Measurements from ENCODE around the gene XRCC4. TPM values are rescaled to one million over a fixed set of nuclear protein-coding genes. Genes with fewer than 3 reads are reported as not detected.

The XRCC4 gene
- total and polyA plus RNA-seq, 2 of the 8 experiments (the other 6 are each of a cell fraction or from before 2014, with no cell fraction given), result 3.0 to 8.3 TPM

DNA sequence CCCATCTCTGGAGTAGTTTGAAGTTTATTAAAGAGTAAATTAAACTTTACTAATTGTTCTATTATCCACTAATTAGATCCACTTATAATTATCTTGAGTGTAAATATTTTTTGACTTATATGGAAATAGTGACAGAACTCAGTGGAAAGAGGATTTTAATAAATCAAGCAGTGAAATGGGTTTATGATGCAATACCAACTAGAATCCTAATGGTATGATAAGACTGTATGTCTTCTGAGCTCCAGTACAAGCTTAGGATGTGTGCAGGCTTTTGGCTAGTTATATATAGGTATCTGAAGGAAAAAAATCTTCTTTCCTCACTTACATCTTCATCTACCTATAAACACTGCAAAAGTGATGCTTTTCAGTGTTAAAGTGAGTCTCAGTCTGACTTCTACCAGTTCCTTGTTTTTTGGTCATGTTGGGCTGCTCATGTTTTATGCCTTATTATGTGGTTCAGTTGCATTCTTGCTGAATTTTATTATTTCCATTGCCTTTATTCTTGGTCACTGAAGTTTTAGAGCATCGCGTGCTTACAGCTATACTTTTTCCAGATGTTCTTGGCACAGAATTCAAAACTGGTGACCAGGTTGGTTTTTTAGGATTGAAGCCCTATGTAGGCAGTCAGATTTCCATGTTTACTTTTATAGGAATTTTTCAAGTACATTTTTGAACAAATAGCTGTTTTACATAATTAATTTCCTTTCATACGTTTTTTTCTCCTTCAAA lies 30.5 kb downstream of the XRCC4 start (continued):
- no peak for TF ChIP-seq KDM1A (IDR thresholded peaks at IDR 0.05; ENCODE audit: borderline replicate concordance, low read length)
- no peak for TF ChIP-seq SIN3A (conservative IDR thresholded peaks at IDR 0.05 in 1 of 2, IDR thresholded peaks at IDR 0.05 in 1 of 2; ENCODE audit: low read depth in 1 of 2, low read length in 2 of 2)
- no peak for TF ChIP-seq SUZ12 (IDR thresholded peaks at IDR 0.05; ENCODE audit: low read length)
- TF ChIP-seq EZH2 (IDR thresholded peaks at IDR 0.05; ENCODE audit: low read depth, low read length, severe bottlenecking), result no peak
- no peak for TF ChIP-seq BRCA1 (IDR thresholded peaks at IDR 0.05; ENCODE audit: low read depth, low read length)
- TF ChIP-seq SIX5 (IDR thresholded peaks at IDR 0.05; ENCODE audit: low read depth, low read length), result no peak
- no peak for TF ChIP-seq USF2 (IDR thresholded peaks at IDR 0.05; ENCODE audit: low read length)
- TF ChIP-seq EGR1 (IDR thresholded peaks at IDR 0.05; ENCODE audit: borderline replicate concordance, low read depth, low read length), result no peak
